ENCODE measurements around the gene FTH1. TPM values are rescaled to one million over a fixed set of nuclear protein-coding genes. Genes with fewer than 3 reads are reported as not detected.

The FTH1 gene
- total and polyA plus RNA-seq, 3 donors from 2014 or later: 1,162 to 2,237 (median 1,419) TPM

GRCh38 chr11:61956191-61957020 lies 11.0 kb downstream of the FTH1 start:
- no peak for DNase-seq
- TF ChIP-seq POLR2A (IDR thresholded peaks at IDR 0.05) (no peak), CTCF (IDR thresholded peaks at IDR 0.05) (no peak)
- intact Hi-C loops (cut with DNase I; ENCODE audit: low total_unique reads): loop anchor here (10.0 kb wide), 1 partner anchor 162 kb away; the partner anchor contains the start of genes FEN1 and TMEM258
- WGBS, 2 donors: 69 to 83% methylated on average over 18 to 20 of the region's 20 CpGs
- H3K4me3 ChIP-seq: peak overlapping the region; percentile 41 to 52
- H3K27ac ChIP-seq: peak overlapping the region; percentile 18 to 90
- no peaks in the 10 kb centered on the region for H3K9me3 ChIP-seq
- peaks cover 27% of the 10 kb centered on the region for H3K4me1 ChIP-seq
- no peaks in the 10 kb centered on the region for H3K36me3 ChIP-seq (ENCODE audit: low read depth, missing control alignments)
- no peaks in the 10 kb centered on the region for H3K27me3 ChIP-seq

- Histone ChIP-seq H3K36me3 (ENCODE audit: low read depth, missing control alignments) (no peaks in the 10 kb centered on the region), H3K4me1 (peaks cover 23% of the 10 kb centered on the region), H3K27me3 (no peaks in the 10 kb centered on the region), H3K9me3 (no peaks in the 10 kb centered on the region), H3K27ac (peak overlapping the region; percentile 84 to 90), H3K4me3 (peak overlapping the region; percentile 41 to 52)
- WGBS, 2 donors: 38 to 40% methylated on average over 17 to 56 of the region's 56 CpGs
- intact Hi-C loops (cut with DNase I; ENCODE audit: low total_unique reads): loop anchor here (10.0 kb wide), 1 partner anchor 161 kb away; the partner anchor contains the start of genes FEN1 and TMEM258
- DNase-seq: no peak
- TF ChIP-seq CTCF (IDR thresholded peaks at IDR 0.05) (no peak), POLR2A (IDR thresholded peaks at IDR 0.05) (no peak)
These were observed 11.9 kb downstream of the FTH1 start for GRCh38 chr11:61955422-61956135.

- 19 to 24% methylated on average over 2 to 21 of the region's 21 CpGs for WGBS, 2 donors
- intact Hi-C loops (cut with DNase I; ENCODE audit: low total_unique reads): loop anchor here (10.0 kb wide), 1 partner anchor 160 kb away; the partner anchor contains the start of genes FEN1 and TMEM258
These were observed 12.5 kb downstream of the FTH1 start for GRCh38 chr11:61954851-61955421.

More at GRCh38 chr11:61954851-61955421, 12.5 kb downstream of the FTH1 start:
- Histone ChIP-seq H3K36me3 (ENCODE audit: low read depth, missing control alignments) (no peaks in the 10 kb centered on the region), H3K27me3 (no peaks in the 10 kb centered on the region), H3K4me1 (peaks cover 24% of the 10 kb centered on the region), H3K27ac (peak overlapping the region; percentile 84 to 90), H3K9me3 (no peaks in the 10 kb centered on the region), H3K4me3 (peak overlapping the region; percentile 41 to 52)
- DNase-seq: peak; percentile 71
- TF ChIP-seq POLR2A (IDR thresholded peaks at IDR 0.05) (no peak), CTCF (IDR thresholded peaks at IDR 0.05) (no peak)
